ENCODE measurements around the gene HIPK1. TPM values are rescaled to one million over a fixed set of nuclear protein-coding genes. Genes with fewer than 3 reads are reported as not detected.

Gene HIPK1
- total and polyA plus RNA-seq, 10 of the 15 experiments (the other 5 are each of a cell fraction or from before 2014, with no cell fraction given) = 4.2 to 33.9 (median 11.4) TPM

GRCh38 chr1:113928187-113928930 lies 765 bp upstream of the HIPK1 start (continued):
- peak; percentile 64 for TF ChIP-seq PBX3 (IDR thresholded peaks at IDR 0.05; ENCODE audit: insufficient replicate concordance, low read depth, low read length)

DNA sequence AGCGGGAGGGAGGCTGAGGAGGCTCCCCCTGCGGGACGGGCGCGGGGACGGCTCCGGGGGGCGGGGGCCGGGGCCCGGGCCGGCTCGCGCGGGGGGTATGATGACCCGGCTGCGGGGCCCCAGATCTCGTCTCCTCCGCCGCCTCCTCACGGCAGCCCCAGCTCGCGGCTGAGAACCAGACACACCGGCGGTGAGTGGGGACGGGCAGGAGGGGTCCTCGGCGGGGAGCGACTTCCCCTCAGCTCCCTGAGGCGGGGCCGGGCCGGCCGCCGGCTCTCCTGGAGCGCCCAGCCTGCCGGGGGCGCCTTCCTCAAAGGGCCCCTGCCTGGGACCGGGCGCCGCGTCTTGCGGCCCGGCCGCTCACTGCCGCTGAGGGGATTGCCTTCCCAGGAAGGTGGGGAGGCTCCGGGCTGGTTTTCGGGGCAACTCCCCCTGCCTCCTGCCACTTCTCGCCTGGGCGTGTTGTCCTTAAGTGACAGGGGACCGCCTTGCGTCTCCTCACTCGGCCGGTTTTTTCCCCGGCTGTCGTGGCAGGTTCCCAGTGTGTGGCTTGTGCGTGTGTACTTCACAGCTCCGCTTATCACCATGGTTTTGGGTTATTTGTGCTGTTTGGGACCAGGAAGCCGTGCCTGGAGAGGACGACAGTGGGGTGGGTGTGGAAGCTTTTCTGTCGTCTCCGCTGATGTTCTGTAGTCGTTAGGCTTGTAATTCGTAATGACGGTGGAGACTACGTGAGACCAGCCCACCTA lies 800 bp downstream of the HIPK1 start:
- H3K36me3 ChIP-seq (ENCODE audit: control insufficient read depth in 2 of 2, insufficient read depth in 2 of 2, low read length in 1 of 2) = no peaks in the 10 kb centered on the region
- peak overlapping the region; percentile 97 for H3K27ac ChIP-seq (ENCODE audit: control insufficient read depth, insufficient read depth)
- DNase-seq (ENCODE audit: low read depth, low spot score) (no peak), FAIRE-seq (no peak), ATAC-seq (peak; percentile 50)
- no peaks in the 10 kb centered on the region for H4K20me1 ChIP-seq (ENCODE audit: control insufficient read depth, insufficient read depth)
- peaks cover 4% of the 10 kb centered on the region for H3K4me1 ChIP-seq (ENCODE audit: control insufficient read depth, insufficient read depth, low read length)
- H3K4me2 ChIP-seq (ENCODE audit: control insufficient read depth, insufficient read depth) = peak overlapping the region; percentile 64
- H2AFZ ChIP-seq (ENCODE audit: control insufficient read depth, low read depth, low read length) = peak overlapping the region; percentile 67
- 2% methylated on average over 43 of the region's 64 CpGs for WGBS (ENCODE audit: insufficient coverage, insufficient replicate concordance, low lambda C conversion rate, missing lambda C conversion rate)
- in situ Hi-C loops (cut with MboI) (loop anchor here (5.0 kb wide), 1 partner anchor 98 kb away; no protein-coding TSS in a partner anchor), intact Hi-C loops (cut with micrococcal nuclease; ENCODE audit: unreplicated experiment) (loop anchor here (1.0 to 5.0 kb wide), 3 partner anchors 25 to 171 kb away; partner anchors contain the start of genes DCLRE1B and PHTF1)
- ChIA-PET CTCF (interaction anchor here (0.5 to 6.1 kb wide), 30 partner anchors 11 to 580 kb away, joined by 3 to 44 read pairs (median 6); partner anchors contain the start of genes AP4B1, DCLRE1B and OLFML3), RAD21 (ENCODE audit: unreplicated experiment) (interaction anchor here (0.5 to 4.9 kb wide), 32 partner anchors 11 to 1126 kb away, joined by 3 to 46 read pairs (median 7); partner anchors contain the start of genes AP4B1, DCLRE1B, OLFML3 and PHTF1), POLR2A (interaction anchor here (0.6 to 5.4 kb wide), 21 partner anchors 9 to 889 kb away, joined by 3 to 65 read pairs (median 4); partner anchors contain the start of genes AP4B1, DCLRE1B and RSBN1), SMC1A (ENCODE audit: uncharacterized antibody, unreplicated experiment) (interaction anchor here (0.6 to 11.9 kb wide), 32 partner anchors 9 to 790 kb away, joined by 3 to 103 read pairs (median 6); partner anchors contain the start of genes AP4B1, DCLRE1B, OLFML3 and PHTF1)
- H3K9me3 ChIP-seq (replicated peaks; ENCODE audit: control insufficient read depth, insufficient read depth, low read length) = no peaks in the 10 kb centered on the region
- H3K9ac ChIP-seq (ENCODE audit: control insufficient read depth, insufficient read depth, low read length) = peak overlapping the region; percentile 84
- peak overlapping the region; percentile 78 for H3K4me3 ChIP-seq
- BruUV-seq (replicated peaks) = no TSS peak
- H3K27me3 ChIP-seq (replicated peaks in 1 of 2; ENCODE audit: control insufficient read depth in 2 of 2, insufficient read depth in 2 of 2, low read length in 1 of 2) = no peaks in the 10 kb centered on the region
- peaks cover 55% of the 10 kb centered on the region for H3K79me2 ChIP-seq (ENCODE audit: control insufficient read depth, insufficient read depth, low read length)
- TF ChIP-seq, protein P1, sequence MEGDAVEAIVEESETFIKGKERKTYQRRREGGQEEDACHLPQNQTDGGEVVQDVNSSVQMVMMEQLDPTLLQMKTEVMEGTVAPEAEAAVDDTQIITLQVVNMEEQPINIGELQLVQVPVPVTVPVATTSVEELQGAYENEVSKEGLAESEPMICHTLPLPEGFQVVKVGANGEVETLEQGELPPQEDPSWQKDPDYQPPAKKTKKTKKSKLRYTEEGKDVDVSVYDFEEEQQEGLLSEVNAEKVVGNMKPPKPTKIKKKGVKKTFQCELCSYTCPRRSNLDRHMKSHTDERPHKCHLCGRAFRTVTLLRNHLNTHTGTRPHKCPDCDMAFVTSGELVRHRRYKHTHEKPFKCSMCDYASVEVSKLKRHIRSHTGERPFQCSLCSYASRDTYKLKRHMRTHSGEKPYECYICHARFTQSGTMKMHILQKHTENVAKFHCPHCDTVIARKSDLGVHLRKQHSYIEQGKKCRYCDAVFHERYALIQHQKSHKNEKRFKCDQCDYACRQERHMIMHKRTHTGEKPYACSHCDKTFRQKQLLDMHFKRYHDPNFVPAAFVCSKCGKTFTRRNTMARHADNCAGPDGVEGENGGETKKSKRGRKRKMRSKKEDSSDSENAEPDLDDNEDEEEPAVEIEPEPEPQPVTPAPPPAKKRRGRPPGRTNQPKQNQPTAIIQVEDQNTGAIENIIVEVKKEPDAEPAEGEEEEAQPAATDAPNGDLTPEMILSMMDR (IDR thresholded peaks at IDR 0.05 in 2 of 3, conservative IDR thresholded peaks at IDR 0.05 in 1 of 3; ENCODE audit: control insufficient read depth in 2 of 3, extremely low read depth in 1 of 3, insufficient read depth in 1 of 3, low read depth in 3 of 3, low read length in 3 of 3) = peak in 2 of 3 experiments; percentile 10 to 21; a peak in 2 of 6 replicates
- peak; percentile 56; the same call in 1 of the 2 replicates for TF ChIP-seq BACH1 (IDR thresholded peaks at IDR 0.05; ENCODE audit: borderline replicate concordance)
- TF ChIP-seq RUNX3 (IDR thresholded peaks at IDR 0.05; ENCODE audit: low read length) = no peak; the same call in 1 of the 2 replicates
- no peak for TF ChIP-seq ZBTB11 (CRISPR knock-in tag; IDR thresholded peaks at IDR 0.05)
- TF ChIP-seq, protein P2, sequence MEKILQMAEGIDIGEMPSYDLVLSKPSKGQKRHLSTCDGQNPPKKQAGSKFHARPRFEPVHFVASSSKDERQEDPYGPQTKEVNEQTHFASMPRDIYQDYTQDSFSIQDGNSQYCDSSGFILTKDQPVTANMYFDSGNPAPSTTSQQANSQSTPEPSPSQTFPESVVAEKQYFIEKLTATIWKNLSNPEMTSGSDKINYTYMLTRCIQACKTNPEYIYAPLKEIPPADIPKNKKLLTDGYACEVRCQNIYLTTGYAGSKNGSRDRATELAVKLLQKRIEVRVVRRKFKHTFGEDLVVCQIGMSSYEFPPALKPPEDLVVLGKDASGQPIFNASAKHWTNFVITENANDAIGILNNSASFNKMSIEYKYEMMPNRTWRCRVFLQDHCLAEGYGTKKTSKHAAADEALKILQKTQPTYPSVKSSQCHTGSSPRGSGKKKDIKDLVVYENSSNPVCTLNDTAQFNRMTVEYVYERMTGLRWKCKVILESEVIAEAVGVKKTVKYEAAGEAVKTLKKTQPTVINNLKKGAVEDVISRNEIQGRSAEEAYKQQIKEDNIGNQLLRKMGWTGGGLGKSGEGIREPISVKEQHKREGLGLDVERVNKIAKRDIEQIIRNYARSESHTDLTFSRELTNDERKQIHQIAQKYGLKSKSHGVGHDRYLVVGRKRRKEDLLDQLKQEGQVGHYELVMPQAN (conservative IDR thresholded peaks at IDR 0.05) = peak; percentile 61
- peak; percentile 75; the same call in 1 of the 2 replicates for TF ChIP-seq SIN3A (IDR thresholded peaks at IDR 0.05; ENCODE audit: low read depth, low read length)
- TF ChIP-seq YBX1 (IDR thresholded peaks at IDR 0.05) = no peak

All from GM12878 (cell line).